Stimulated activated CD4-positive, alpha-beta T cell treated with anti-CD3 and anti-CD28 coated beads, Interleukin-2, amount 100 ng/mL, for 48 hours (primary cell): Measurements from ENCODE around the gene CTRL.
"Not testable (repeated sequence)": the region's sequence is repeated elsewhere in the genome, so short reads cannot be mapped to it uniquely, and the experiment has no call there.

Source experiments
- DNase-seq, 2 donors: peaks; one replicate each; pipeline ENCODE4 v3.0.0-alpha.2; 2020

The CTRL gene

GRCh38 chr16:67940446-67941089 lies 8.9 kb upstream of the CTRL start:
- DNase-seq, result no peak

DNA sequence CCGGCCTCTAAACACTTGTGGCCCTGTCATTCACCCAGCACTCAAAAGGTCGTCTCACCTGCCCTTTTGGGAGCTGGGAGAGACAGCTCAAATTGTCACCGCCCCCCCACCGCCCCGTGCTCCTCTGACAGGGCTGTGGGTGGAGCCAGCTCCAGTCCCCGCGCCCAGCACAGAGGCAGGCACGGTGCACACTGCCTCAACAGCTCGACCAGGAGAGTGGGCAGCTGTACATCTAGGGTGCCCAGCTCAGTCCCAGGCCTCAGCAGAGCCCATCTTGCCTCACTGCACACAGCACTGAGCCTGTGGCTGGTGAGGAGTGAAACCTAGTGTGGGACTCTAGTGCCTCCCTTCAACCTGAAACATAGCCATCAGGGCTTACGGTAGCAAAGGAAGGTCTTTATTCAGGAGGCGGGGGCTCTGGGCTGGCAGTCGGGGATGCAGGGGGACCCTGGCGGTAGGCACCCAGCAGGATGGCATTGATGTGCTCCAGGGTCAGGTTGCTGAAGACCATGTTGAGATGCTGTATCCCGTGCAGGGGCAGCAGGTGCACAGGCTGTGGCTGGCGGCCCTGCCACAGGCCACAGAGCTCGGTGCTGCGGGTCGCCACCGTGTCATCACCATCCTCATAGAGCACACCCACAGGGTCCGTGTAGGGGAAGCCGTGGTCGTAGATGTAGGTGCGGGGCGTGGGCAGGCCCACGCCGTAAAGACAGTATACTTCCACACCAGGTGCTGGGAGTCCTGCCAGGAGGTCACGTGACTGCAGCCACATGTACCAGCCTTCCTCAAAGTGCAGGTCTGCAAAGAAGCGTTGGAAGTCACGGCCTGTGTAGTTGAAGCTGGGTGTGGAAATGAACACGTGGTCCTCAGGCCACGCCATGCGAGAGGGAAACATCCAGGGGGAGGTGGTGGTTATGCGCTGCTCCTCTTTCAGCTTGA lies 8.1 kb upstream of the CTRL start:
- DNase-seq, result peak; percentile 31 to 34

GRCh38 chr16:67937713-67938112 lies 6.1 kb upstream of the CTRL start:
- not testable (repeated sequence) for DNase-seq

DNA sequence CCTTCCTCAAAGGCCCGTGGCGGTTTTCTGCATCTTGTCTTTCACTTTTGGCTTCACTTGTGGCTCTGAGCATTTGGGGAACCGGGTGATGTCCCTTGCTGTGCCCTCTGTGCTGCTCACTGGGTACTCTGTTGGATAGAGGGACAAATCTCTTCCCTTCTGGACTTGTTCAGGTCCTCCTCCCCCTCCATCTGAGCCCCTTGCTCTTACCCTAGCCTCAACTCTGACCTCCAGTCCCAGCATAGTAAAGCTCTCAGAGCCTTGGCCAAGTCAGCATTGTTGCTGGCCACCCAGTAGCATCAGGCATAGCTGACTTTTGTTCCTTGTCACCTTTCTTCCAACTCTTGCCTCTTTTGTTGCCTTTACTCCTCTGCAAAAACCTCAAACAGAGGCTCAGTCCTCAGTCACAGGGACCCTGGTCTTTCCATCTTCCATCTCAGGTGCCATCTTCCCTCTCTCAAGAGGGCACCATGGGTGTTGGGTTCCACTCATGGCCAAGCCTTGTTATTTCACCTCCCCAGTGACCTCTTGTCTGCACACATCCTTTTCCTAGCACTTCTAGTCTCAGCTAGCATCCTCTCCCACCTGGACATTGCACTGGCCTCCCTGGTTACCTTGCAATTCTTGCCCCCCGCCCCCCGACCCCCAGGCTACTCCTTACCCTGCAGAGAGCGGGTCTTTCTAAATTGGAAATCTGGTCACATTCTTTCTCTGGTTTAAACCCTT lies 5.4 kb upstream of the CTRL start:
- DNase-seq, result peak in 1 of 2 donors; percentile 66

DNA sequence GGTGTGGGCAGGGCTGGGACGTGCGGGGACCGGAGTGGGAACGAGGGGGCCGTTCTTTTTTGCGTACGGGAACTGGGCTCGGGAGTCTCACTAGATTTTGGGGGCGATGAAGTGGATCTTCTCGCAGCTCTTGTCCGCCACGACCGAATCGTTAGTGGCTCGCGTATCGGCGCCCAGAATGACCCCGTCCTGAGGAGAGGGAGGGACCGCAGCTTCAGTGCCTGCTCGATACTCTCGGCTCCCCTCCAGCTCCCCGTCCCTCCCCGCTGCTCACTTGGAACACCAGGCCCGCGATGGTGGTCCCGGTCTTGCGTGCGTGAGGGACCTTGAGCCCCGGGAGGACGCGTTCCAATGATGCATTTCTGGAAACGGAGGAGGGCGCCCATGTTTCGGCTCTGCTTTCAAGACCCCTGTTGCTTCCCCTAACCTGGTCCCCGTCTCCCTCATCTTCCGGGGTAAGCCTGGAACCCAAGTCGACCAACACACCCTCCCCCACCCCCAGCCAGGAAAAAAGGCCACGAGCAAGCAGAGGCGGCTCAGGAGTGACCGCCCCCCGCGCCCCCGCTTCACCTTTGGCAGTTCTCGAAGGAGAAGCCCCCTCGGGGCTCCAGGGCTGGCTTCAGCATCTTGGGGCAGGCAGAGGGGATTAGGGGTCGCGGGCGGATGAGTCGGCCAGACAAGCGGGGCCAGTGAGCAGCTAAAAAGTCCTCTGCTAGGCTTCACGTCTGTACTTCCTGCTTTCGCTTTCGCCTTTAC lies 4.6 kb upstream of the CTRL start, which contains the start of gene PSMB10:
Gene PSMB10, minus strand, starts transcription at position 727 of the 756 bp plus-strand sequence. Its CDS starts 101 bp downstream, at position 626.
- DNase-seq, result peak; percentile 48 to 64

- peak; percentile 88 to 89 for DNase-seq
These were observed 3.9 kb upstream of the CTRL start for GRCh38 chr16:67935402-67936123.

DNA sequence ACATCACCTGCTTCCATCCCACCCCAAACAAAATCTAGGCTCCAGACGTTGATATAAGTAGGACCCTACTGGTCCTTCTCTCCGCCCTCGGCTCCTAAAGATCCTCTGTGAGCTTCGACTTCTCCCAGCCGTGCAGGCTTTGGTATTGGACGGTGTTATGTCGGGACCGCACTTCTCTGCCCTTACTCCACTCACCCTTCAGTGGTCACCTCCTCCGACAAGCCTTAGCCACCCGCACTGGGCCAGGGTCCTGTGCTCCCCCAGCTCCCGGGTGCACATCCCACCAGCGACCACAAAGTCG lies 3.4 kb upstream of the CTRL start:
- no peak for DNase-seq

GRCh38 chr16:67934306-67935100 lies 2.8 kb upstream of the CTRL start:
- no peak for DNase-seq

GRCh38 chr16:67933805-67934204 lies 2.1 kb upstream of the CTRL start:
- DNase-seq, result no peak

GRCh38 chr16:67932462-67932840 lies 789 bp upstream of the CTRL start:
- no peak for DNase-seq

GRCh38 chr16:67930678-67931211 lies 917 bp downstream of the CTRL start:
- no peak for DNase-seq

DNA sequence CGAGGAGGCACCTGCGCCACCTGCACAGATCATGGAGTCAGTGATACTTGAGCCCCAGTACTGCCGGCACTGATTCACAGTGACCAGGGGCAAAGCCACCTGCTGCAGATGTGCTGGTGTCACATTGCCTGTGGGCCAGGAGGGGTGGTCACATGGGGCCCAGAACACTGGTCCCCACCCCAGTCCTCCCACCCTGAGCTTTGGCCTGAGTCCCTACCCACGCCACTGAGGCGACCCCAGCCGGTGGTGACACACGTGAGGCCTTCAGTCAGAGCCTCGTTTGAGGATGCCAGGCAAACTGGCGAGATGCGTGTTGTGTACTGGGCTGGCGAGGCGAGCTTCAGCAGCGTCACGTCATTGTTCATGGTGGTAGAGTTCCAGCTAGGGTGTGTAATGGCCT lies 1.5 kb downstream of the CTRL start:
- DNase-seq, result no peak

DNA sequence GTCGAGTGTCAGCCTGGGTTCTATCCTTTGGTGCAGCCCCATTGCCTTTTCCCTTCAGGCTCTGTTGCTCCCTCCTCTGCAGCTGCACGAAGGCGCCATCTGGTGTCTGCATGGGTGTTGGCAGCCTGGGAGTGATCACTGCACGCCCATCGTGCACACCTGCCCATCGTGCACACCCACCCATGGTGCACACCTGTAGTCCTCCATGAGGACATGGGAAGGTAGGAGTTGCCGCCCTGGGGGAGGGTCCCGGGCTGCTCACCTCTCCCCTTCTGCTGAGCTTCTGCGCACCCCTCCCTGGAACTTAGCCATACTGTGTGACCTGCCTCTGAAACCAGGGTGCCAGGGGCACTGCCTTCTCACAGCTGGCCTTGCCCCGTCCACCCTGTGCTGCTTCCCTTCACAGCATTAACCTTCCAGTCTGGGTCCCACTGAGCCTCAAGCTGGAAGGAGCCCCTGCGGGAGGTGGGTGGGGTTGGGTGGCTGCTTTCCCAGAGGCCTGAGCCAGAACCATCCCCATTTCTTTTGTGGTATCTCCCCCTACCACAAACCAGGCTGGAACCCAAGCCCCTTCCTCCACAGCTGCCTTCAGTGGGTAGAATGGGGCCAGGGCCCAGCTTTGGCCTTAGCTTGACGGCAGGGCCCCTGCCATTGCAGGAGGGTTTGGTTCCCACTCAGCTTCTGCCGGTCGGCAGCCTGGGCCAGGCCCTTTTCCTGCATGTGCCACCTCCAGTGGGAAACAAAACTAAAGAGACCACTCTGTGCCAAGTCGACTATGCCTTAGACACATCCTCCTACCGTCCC lies 2.9 kb downstream of the CTRL start:
- DNase-seq, result peak; percentile 72 to 75

- no peak for DNase-seq
These were observed 3.5 kb downstream of the CTRL start for GRCh38 chr16:67928147-67928546.

- no peak for DNase-seq
These were observed 4.3 kb downstream of the CTRL start for GRCh38 chr16:67927131-67927941.

DNA sequence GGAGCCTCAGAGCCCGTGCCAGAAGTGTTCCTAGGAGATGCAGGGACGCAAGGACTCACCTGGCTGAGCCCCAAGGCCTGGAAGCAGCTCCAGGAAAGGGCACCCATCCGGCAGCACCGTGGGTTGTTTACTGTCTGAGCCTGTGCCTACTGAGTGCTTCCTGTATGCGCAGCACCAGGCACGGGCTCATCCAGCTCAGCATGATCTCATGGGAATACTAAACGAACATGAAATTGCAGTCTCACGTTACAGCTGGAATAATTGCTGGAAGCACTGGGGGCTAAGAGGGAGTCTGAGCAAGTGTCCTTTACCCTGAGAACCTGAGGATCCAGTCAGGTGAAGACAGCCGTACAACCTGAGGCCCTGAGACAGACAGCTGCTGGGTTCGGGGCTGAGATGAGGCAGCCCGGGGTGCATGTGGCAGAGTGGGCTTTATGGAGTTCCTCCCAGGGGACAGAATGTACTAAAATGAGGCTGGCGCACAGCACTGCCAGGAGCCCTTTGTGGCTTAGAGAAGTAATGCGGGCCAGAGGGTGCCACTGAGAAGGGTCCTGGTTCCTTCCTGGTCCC lies 5.4 kb downstream of the CTRL start:
- DNase-seq, result no peak

DNA sequence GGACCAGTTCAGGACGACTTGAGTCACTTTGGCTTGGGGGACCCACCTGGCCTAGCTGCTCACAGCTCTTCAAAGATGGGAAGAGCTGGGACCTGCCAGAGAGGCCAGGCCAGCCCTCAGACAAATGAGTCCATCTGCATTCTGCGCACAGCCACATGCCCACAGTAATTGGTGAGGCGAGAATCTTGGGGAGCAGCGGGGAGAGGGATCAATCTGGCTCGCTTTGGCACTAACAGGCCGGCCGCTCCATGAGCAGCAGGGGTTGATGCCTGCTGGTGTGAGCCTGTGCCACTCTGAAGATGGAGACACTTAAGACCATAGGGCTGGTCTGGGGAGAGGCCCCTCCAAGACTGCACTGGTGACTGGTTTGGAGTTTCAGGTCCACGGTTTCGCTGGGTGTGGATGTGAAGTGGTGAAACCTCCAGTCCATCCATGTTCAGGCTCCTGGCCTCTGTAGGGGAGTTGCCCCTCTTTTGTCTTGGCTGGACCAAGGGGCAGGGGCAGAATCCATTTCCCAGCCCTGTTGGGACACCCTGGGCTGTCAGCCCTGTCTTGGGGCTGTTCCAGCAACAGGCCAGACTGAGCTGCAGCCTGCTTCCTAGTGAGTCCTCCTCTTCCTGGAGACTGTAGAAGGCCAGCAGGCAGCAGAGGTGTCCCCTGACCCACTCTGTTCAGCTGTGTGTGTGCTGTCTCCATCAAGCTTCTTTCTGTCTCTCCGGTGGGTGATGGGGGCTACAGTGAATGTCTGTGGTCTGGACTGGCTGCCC lies 7.3 kb downstream of the CTRL start:
- DNase-seq, result no peak
